Measurements from ENCODE around the gene NME8.

The NME8 gene

GRCh38 chr7:37924491-37925041 is 76.2 kb downstream of the NME8 start:
- no peak for DNase-seq (ENCODE audit: extremely low read depth, low read depth)
- TF ChIP-seq, protein P1, sequence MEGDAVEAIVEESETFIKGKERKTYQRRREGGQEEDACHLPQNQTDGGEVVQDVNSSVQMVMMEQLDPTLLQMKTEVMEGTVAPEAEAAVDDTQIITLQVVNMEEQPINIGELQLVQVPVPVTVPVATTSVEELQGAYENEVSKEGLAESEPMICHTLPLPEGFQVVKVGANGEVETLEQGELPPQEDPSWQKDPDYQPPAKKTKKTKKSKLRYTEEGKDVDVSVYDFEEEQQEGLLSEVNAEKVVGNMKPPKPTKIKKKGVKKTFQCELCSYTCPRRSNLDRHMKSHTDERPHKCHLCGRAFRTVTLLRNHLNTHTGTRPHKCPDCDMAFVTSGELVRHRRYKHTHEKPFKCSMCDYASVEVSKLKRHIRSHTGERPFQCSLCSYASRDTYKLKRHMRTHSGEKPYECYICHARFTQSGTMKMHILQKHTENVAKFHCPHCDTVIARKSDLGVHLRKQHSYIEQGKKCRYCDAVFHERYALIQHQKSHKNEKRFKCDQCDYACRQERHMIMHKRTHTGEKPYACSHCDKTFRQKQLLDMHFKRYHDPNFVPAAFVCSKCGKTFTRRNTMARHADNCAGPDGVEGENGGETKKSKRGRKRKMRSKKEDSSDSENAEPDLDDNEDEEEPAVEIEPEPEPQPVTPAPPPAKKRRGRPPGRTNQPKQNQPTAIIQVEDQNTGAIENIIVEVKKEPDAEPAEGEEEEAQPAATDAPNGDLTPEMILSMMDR (IDR thresholded peaks at IDR 0.05; ENCODE audit: low read depth, low read length): no peak

DNA sequence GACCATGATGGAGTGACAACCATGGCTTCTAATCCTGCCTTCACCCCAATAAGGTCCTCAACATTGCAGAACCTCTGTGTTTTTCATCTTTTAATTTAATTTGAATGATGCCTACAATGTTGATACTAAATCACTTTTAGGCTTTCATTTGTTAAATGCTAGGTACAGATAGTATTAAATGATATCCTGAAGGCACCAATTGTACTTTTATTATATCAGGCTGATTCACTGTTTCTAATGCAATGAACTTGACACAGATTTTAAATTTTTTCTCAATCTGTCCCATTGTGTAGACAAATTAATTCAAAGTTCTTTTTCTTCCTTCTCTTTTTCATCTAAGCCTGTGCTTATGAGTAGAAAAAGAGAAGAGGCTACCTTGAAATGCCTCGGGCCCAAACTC is 77.2 kb downstream of the NME8 start:
- TF ChIP-seq, protein P1 (IDR thresholded peaks at IDR 0.05; ENCODE audit: low read depth, low read length): no peak
- DNase-seq (ENCODE audit: extremely low read depth, low read depth): no peak

DNA sequence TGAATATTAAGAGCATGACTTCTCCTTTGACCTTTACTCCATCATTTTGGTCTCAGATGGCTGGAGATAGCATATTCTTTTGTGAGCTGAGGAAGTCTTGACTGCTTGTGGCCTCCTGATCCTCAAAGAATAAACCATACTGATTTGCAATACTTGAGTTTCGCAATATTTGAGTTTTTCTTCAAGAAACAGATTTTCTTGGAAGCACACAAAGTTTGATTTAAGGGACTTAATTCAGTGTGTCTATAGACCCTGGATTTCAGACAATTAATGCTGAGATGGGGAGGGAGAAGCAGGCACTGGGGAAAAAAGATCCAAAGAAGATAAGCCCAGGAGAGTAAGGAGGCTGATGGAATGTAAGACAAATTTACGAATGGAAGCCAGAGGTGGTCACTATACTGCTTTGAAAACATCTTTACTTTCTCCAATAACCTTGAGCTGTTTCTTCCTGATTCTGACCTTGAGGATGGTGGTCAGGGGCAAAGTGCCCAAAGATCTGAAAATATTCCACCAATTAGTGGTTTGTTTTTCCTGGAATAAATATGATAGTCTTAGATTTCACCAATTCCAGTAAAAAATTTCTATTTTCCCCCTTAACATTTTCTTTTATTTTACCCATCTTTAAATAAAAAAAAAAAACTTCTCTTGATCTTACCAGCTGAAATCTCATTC is 79.5 kb downstream of the NME8 start:
- TF ChIP-seq, protein P1 (IDR thresholded peaks at IDR 0.05; ENCODE audit: low read depth, low read length): no peak
- DNase-seq (ENCODE audit: extremely low read depth, low read depth): no peak

DNA sequence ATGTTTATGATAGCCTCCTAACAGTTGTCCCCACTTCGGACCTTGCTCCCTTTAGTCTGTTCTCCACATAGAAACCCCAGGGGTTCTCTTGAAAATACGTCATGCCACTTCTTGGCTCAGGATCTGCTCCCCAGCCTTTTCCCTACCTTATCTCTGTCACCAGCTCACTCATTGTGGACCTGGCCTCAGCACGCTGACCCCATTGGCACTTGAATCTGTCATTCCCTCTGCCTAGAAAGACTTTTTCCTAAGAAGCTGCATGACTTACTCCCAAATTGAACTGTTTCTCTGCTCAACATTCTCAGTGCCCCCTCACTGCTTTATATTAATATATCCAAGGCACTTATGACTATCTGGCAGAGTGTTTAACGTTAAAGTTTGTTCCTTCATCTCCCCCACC is 80.5 kb downstream of the NME8 start:
- TF ChIP-seq, protein P1 (IDR thresholded peaks at IDR 0.05; ENCODE audit: low read depth, low read length): no peak
- no peak for DNase-seq (ENCODE audit: extremely low read depth, low read depth)

DNA sequence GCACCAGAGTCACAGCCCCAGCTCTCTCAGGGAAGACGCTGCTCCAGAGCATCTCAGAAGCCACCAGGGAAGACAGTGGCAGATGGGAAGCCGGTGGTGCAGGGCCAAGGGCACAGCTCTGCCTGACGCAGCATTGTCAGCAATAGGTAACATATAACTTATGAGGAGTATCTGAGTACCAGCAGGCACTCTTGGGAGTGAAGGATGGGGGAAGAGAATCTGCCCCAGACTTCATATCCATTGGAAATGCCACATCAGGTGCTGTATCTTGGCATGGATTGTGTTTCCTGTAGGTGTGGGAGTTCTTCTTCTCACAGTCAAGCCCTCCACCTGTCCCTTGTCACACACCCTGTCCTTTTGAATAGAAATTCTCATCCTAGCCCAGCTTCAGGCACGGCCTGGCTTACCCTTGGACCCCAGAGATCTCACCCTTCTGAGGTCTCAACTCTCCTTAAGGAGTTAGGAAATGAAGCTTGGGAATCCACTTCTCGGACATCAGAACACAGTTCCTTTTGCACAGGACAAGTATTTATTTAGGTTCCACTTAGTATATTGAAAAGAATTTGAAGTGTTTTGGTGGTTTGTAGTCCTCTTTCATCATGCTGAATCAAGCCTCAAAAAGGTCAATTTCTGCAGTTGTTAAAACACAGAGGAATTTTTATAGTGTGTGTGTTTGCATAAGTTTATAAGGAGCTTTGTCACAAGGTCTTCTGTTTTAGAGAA is 82.0 kb downstream of the NME8 start:
- DNase-seq (ENCODE audit: extremely low read depth, low read depth): no peak
- TF ChIP-seq, protein P1 (IDR thresholded peaks at IDR 0.05; ENCODE audit: low read depth, low read length): no peak

GRCh38 chr7:37932543-37932942 is 84.1 kb downstream of the NME8 start:
- DNase-seq (ENCODE audit: extremely low read depth, low read depth): no peak
- TF ChIP-seq, protein P1 (IDR thresholded peaks at IDR 0.05; ENCODE audit: low read depth, low read length): no peak

DNA sequence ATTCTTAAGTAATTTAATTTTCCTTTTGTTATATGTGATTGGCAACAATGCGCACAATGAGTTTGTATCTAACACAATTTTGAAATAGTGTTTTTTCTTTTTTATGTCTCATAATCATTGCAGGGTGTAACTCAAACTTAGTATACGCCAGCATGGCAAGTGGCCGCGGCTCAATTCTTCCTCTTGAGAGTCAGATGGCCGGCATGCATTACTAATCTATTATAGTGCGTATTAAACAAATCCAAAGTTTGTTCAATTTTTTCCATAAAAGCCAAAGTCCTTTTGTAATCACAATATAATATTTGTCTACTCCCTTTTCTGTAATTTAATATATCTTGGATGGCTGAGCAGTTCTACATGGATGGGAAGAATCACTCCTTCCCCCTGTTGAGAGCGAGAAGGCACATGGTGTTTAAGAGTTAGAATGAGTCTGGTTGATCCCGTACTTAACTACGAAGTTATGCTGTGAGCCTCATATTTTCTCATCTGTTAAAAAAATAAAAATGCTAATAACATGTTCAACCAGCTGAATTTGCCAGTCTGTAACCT is 84.7 kb downstream of the NME8 start:
- TF ChIP-seq, protein P1 (IDR thresholded peaks at IDR 0.05; ENCODE audit: low read depth, low read length): no peak
- no peak for DNase-seq (ENCODE audit: extremely low read depth, low read depth)
